Thyroid gland (tissue), 4 donors: ENCODE results near the gene SDCCAG8. TPM values are rescaled to one million over a fixed set of nuclear protein-coding genes. Genes with fewer than 3 reads are reported as not detected.

ENCODE experiments used
- DNase-seq, 2 donors: peaks; one replicate each; pipeline ENCODE4 v3.0.0-alpha.2; 2019
- H3K27ac ChIP-seq, 3 donors: fragments of 200-600 bp; sonication (generic); 1 replicate in 2 of 3; 2 replicates in 1 of 3; pipeline ENCODE4 v1.5.1; 2016 to 2019; ENCODE audit warnings: mild to moderate bottlenecking in 1 of 3, moderate library complexity in 1 of 3
- H3K27me3 ChIP-seq: fragments of 200-600 bp; sonication (generic); one replicate; pipeline ENCODE4 v1.5.1; 2019
- H3K36me3 ChIP-seq, 2 donors: fragments of 200-600 bp; sonication (generic); one replicate each; pipeline ENCODE4 v1.5.1; 2016 to 2019
- H3K4me1 ChIP-seq, 2 donors: fragments of 200-600 bp; sonication (generic); one replicate each; pipeline ENCODE4 v1.5.1; 2017 to 2019
- H3K4me3 ChIP-seq, 3 donors: fragments of 200-600 bp; sonication (generic); replicated peaks in 1 of 3; 1 replicate in 2 of 3; 2 replicates in 1 of 3; pipeline ENCODE4 v1.5.1; 2016; ENCODE audit warnings: mild to moderate bottlenecking in 1 of 3
- H3K9me3 ChIP-seq: fragments of 200-600 bp; sonication (generic); one replicate; pipeline ENCODE4 v1.5.1; 2017
- CTCF ChIP-seq, 6 experiments: fragments of 200-600 bp in 3 of 6; fragments of 450-650 bp in 3 of 6; sonication (generic) in 3 of 6; IDR thresholded peaks; one replicate each; pipeline ENCODE4 v1.5.1; 2016 to 2019; ENCODE audit warnings: antibody characterized with exemption in 6 of 6, mild to moderate bottlenecking in 2 of 6, inconsistent platforms in 1 of 6, moderate library complexity in 1 of 6
- POLR2A ChIP-seq, 2 donors: fragments of 450-650 bp; IDR thresholded peaks; one replicate each; pipeline ENCODE4 v1.6.1; 2017; ENCODE audit warnings: antibody characterized with exemption in 2 of 2, mild to moderate bottlenecking in 2 of 2, moderate library complexity in 1 of 2
- WGBS, 2 donors: methylation state at CpG; one replicate each; pipeline ENCODE4 v1.1.5; 2017; 5-methylcytosine and 5-hydroxymethylcytosine counted together
- intact Hi-C: fragments of 100-400 bp; cut with DNase I; formaldehyde crosslinking; loops from one replicate; pipeline ENCODE4 v1.15.1; 2023
- total RNA-seq, 4 donors: library from RNA; depleted of rRNA; stranded (reverse); fragments of >200 nt; gene quantifications; one replicate each; pipeline ENCODE4 v1.2.3, GENCODE V29; 2016

Gene SDCCAG8
- total RNA-seq, 4 donors from 2014 or later, result 105 to 193 (median 115) TPM

GRCh38 chr1:243247901-243248300, 7.9 kb upstream of the SDCCAG8 start:
- 91 to 94% methylated on average over 3 of the region's 3 CpGs for WGBS, 2 donors

GRCh38 chr1:243249214-243249613, 6.6 kb upstream of the SDCCAG8 start:
- H3K27me3 ChIP-seq, result no peaks in the 10 kb centered on the region
- 94 to 97% methylated on average over 3 of the region's 3 CpGs for WGBS, 2 donors
- no peaks in the 10 kb centered on the region for H3K9me3 ChIP-seq
- TF ChIP-seq POLR2A (IDR thresholded peaks at IDR 0.05), result no peak
- no peak for TF ChIP-seq CTCF (IDR thresholded peaks at IDR 0.05)
- H3K36me3 ChIP-seq, result no peaks in the 10 kb centered on the region
- H3K4me1 ChIP-seq, result peaks cover 17 to 34% of the 10 kb centered on the region in 2 donors
- intact Hi-C loops, result no loop called here
- H3K4me3 ChIP-seq, result no peak overlapping the region
- H3K27ac ChIP-seq, result no peak overlapping the region
- DNase-seq, result no peak

More at GRCh38 chr1:243247901-243248300, 7.9 kb upstream of the SDCCAG8 start:
- no peaks in the 10 kb centered on the region for H3K9me3 ChIP-seq
- intact Hi-C loops, result no loop called here
- peaks cover 17 to 34% of the 10 kb centered on the region in 2 donors for H3K4me1 ChIP-seq
- no peak overlapping the region for H3K4me3 ChIP-seq
- no peaks in the 10 kb centered on the region for H3K27me3 ChIP-seq
- DNase-seq, result no peak
- TF ChIP-seq CTCF (IDR thresholded peaks at IDR 0.05), result no peak
- no peak for TF ChIP-seq POLR2A (IDR thresholded peaks at IDR 0.05)
- no peak overlapping the region for H3K27ac ChIP-seq
- no peaks in the 10 kb centered on the region for H3K36me3 ChIP-seq

GRCh38 chr1:243250102-243250501, 5.7 kb upstream of the SDCCAG8 start:
- no peak for DNase-seq
- no peaks in the 10 kb centered on the region for H3K36me3 ChIP-seq
- H3K27me3 ChIP-seq, result no peaks in the 10 kb centered on the region
- intact Hi-C loops, result no loop called here
- WGBS, 2 donors, result 87 to 89% methylated on average over 3 of the region's 3 CpGs
- peaks cover 17 to 34% of the 10 kb centered on the region in 2 donors for H3K4me1 ChIP-seq
- H3K27ac ChIP-seq, result no peak overlapping the region
- no peak overlapping the region for H3K4me3 ChIP-seq
- TF ChIP-seq POLR2A (IDR thresholded peaks at IDR 0.05) (no peak), CTCF (IDR thresholded peaks at IDR 0.05) (no peak)
- H3K9me3 ChIP-seq, result no peaks in the 10 kb centered on the region

GRCh38 chr1:243251539-243251938, 4.3 kb upstream of the SDCCAG8 start:
- WGBS, 2 donors, result 82 to 83% methylated on average over 1 of the region's 1 CpG
- H3K9me3 ChIP-seq, result no peaks in the 10 kb centered on the region
- no peak for TF ChIP-seq POLR2A (IDR thresholded peaks at IDR 0.05)
- TF ChIP-seq CTCF (IDR thresholded peaks at IDR 0.05), result no peak
- H3K36me3 ChIP-seq, result no peaks in the 10 kb centered on the region
- no peak overlapping the region for H3K27ac ChIP-seq
- H3K4me3 ChIP-seq, result no peak overlapping the region
- H3K27me3 ChIP-seq, result no peaks in the 10 kb centered on the region
- peaks cover 17 to 34% of the 10 kb centered on the region in 2 donors for H3K4me1 ChIP-seq
- intact Hi-C loops, result no loop called here
- DNase-seq, result no peak

- Histone ChIP-seq H3K27me3 (no peaks in the 10 kb centered on the region), H3K9me3 (no peaks in the 10 kb centered on the region), H3K4me3 (peak overlapping the region in 2 of 3 donors; percentile 77 to 79), H3K27ac (peak overlapping the region; percentile 95 to 99 (median 99)), H3K36me3 (no peaks in the 10 kb centered on the region), H3K4me1 (peaks cover 28 to 30% of the 10 kb centered on the region in 2 donors)
- intact Hi-C loops, result no loop called here
- no peak for DNase-seq
- TF ChIP-seq CTCF (IDR thresholded peaks at IDR 0.05) (no peak), POLR2A (IDR thresholded peaks at IDR 0.05) (no peak)
- 9 to 15% methylated on average over 8 of the region's 8 CpGs for WGBS, 2 donors
Measured at GRCh38 chr1:243253211-243253925, 2.5 kb upstream of the SDCCAG8 start.
